ENCODE measurements around the gene PROB1.

PROB1 gene

GRCh38 chr5:139403787-139404483, 9.0 kb upstream of the PROB1 start, which contains the start of gene SPATA24:
SPATA24 (minus strand) TSS chr5:139404089; CDS start chr5:139404060, 29 bp downstream.
- TF ChIP-seq GATA2 (IDR thresholded peaks at IDR 0.05; ENCODE audit: low read depth, low read length) = no peak
- TF ChIP-seq GATA3 (IDR thresholded peaks at IDR 0.05; ENCODE audit: low read depth, low read length) = no peak

DNA sequence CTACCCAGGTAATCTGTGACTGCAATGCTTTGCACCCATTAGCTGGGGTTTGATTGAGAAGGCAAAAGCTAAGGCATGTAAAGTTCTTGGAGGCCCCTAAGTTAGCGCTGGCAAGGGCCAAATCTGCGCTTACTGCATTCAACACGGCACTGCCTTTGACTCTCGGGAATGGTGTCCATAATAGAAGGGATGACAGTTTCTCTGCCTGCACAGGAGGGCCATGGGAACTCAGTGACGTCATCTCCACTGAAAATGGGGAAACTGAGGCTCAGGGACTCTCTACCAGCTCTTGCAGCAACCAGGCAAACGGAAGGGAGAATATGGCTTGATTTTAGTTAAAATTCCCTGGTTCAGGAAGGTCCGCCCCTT, 8.5 kb upstream of the PROB1 start:
- TF ChIP-seq GATA2 (IDR thresholded peaks at IDR 0.05; ENCODE audit: low read depth, low read length) = no peak
- TF ChIP-seq GATA3 (IDR thresholded peaks at IDR 0.05; ENCODE audit: low read depth, low read length) = no peak

GRCh38 chr5:139402561-139403158, 7.8 kb upstream of the PROB1 start:
- TF ChIP-seq GATA3 (IDR thresholded peaks at IDR 0.05; ENCODE audit: low read depth, low read length) (no peak), GATA2 (IDR thresholded peaks at IDR 0.05; ENCODE audit: low read depth, low read length) (no peak)

GRCh38 chr5:139401546-139401945, 6.6 kb upstream of the PROB1 start:
- no peak for TF ChIP-seq GATA3 (IDR thresholded peaks at IDR 0.05; ENCODE audit: low read depth, low read length)
- TF ChIP-seq GATA2 (IDR thresholded peaks at IDR 0.05; ENCODE audit: low read depth, low read length) = no peak

- TF ChIP-seq GATA2 (IDR thresholded peaks at IDR 0.05; ENCODE audit: low read depth, low read length) (no peak), GATA3 (IDR thresholded peaks at IDR 0.05; ENCODE audit: low read depth, low read length) (no peak)
Observed at GRCh38 chr5:139399501-139400121, 4.7 kb upstream of the PROB1 start.

DNA sequence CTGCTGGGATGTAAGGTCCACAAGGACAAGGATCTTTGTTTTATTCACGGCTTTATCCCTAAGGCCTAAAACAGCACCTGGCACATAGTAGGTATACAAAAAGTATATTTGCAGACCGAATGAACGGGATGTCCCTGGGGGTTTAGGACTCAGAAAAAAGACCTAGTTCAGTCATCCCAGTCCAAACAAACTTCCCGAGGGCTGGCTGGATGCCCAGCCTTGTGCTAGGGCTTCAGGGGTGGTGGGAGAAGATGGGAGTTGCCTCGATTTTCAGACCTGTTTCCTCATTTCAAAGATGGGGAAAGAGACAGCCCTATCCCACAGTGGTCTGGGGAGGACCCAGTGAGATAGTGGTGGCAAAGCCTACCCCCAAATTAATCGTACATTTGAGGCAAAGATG, 3.0 kb upstream of the PROB1 start:
- TF ChIP-seq GATA2 (IDR thresholded peaks at IDR 0.05; ENCODE audit: low read depth, low read length) (no peak), GATA3 (IDR thresholded peaks at IDR 0.05; ENCODE audit: low read depth, low read length) (no peak)

DNA sequence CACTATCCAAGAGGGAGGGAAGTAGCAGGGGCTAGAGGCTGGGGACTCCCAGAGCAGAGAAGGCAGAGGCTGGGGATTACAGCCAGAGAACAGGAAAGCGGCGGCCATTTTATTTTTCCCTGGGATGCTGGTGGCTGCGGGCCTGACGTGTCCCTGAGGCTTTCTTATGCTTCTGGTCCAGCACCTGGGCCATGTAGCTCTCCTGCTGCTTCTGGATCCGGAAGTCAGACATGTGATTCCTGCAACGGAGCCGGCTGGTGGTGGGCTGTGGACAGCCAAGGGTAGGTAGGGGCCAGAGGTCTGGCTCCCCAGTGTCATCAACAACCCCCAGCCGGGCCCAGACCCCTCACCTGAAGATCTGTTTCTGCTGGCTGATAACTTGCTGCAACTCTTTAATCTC, 1.8 kb upstream of the PROB1 start:
- TF ChIP-seq GATA2 (IDR thresholded peaks at IDR 0.05; ENCODE audit: low read depth, low read length) (no peak), GATA3 (IDR thresholded peaks at IDR 0.05; ENCODE audit: low read depth, low read length) (no peak)

DNA sequence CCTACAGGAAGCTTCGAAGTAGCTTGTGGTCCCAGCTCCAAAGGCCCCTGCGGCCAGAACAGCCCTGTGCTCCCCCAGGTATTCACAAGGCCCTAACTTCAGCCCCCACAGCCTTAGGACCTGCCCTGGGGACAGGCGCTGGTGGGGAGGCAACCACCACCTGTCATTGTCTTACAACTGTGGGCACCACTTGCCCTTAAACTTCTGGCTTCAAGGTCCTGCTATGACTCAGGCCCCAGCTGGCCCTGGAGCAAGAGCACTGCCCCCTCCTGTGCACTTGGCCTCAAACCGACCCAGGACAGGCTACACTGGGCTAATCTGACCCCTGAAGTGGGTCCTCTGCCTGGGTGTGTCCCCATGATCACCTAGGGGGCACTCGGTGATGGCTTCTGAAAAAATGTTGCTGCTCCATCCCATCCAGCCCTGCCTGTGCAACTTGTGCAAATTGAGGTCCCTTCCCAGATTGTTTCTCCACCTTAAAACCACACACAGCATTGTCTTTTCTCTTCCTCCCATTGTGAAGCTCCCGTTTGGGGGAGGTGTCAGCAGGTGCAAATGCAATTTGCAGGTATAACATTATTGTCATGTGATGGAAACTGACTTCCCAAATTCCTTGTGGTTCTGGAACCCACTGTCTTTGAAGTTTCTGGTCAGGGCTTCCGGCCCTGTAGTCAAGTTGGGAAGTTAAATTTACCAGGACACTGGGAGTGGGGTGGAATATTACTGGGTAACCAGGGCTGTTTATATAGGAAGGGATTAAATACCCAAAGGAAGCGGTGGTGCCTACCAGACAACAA, 1.1 kb upstream of the PROB1 start:
- TF ChIP-seq GATA2 (IDR thresholded peaks at IDR 0.05; ENCODE audit: low read depth, low read length) (no peak), GATA3 (IDR thresholded peaks at IDR 0.05; ENCODE audit: low read depth, low read length) (no peak)

- no peak for TF ChIP-seq GATA2 (IDR thresholded peaks at IDR 0.05; ENCODE audit: low read depth, low read length)
- TF ChIP-seq GATA3 (IDR thresholded peaks at IDR 0.05; ENCODE audit: low read depth, low read length) = no peak
Observed at GRCh38 chr5:139394123-139394653, 716 bp downstream of the PROB1 start.

DNA sequence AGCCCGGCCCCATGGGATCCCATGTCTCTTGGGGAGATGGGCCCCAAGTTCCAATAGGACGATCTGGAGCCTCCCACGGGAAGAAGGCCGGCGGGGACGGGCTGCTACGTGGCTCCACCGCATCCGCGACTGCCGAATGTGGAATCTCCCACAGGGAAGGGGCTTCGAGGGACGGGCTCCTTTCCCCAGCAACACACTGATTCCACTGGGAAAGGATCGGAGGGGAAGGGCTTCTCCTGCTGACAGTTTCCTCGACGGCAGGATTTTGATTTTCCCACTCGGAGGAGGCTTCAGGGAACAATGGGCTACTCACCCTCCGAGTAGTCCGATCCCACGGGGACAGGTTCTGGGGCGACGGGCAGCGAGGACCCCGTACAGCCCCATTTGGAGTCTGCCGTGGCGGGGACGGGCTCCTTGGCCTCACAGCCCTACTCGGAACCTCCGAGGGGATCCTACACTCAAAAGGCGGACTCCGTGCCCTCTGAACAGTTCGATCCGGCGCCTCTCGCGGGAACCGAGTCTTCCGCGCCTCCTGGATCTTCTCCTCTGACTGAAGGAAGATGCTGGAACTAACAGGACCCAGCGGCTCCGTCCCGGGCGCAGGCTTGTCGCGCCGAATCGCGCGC, 1.3 kb downstream of the PROB1 start:
- no peak for TF ChIP-seq GATA3 (IDR thresholded peaks at IDR 0.05; ENCODE audit: low read depth, low read length)

DNA sequence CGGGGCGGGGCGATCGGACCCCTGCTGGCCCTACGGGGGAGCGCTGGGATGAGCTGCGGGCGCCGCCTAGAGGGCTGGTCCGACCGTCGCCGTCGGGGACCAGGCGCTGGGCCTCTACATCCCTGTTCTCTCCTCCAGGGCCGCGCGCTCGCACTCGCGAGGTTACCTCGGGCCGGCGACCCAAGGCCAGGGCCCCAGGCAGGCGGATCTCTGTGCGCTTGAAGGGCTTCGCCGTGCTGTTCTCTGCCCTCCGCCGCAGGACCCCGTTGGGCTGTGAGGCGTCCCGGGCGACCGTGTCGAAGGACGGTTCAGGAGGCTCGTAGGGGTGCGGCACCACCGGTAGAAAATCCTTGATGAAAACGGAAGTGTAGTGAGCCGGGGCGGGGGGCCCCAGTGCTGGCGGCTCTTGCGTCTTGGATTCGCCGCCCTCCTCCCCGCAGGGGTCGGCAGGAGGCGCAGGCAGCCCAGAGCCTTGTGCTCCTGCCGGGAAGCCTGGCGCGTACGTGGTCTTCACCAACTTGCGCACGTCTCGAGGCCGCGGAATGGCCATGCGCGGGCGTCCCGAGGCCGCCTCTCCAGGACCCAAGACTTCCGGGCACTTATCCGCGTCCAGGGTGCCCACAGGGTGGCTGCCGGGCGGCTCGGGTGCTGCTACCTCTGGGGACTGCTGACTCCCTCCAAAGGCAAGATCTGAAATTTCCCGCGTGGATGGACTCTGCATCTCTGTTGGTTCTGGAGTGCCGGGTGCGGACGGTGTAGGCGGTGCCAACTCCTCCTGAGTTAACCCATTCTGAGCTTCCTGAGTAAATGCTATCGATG, 2.0 kb downstream of the PROB1 start:
- no peak for TF ChIP-seq GATA3 (IDR thresholded peaks at IDR 0.05; ENCODE audit: low read depth, low read length)
- TF ChIP-seq GATA2 (IDR thresholded peaks at IDR 0.05; ENCODE audit: low read depth, low read length) = no peak

- no peak for TF ChIP-seq GATA3 (IDR thresholded peaks at IDR 0.05; ENCODE audit: low read depth, low read length)
- no peak for TF ChIP-seq GATA2 (IDR thresholded peaks at IDR 0.05; ENCODE audit: low read depth, low read length)
Observed at GRCh38 chr5:139392324-139392677, 2.6 kb downstream of the PROB1 start.

Measured in SH-SY5Y (cell line).